GM12873 (cell line): ENCODE data around the gene CBFB.

Source experiments
- CTCF ChIP-seq: IDR thresholded peaks from 2 replicates; pipeline ENCODE4 v1.5.1; 2012; ENCODE audit warnings: low read depth, mild to moderate bottlenecking, moderate library complexity, low read length, control low read depth; ENCODE audit not compliant: insufficient read depth; ENCODE audit errors: missing control alignments

The CBFB gene

GRCh38 chr16:67013823-67014633 is 14.9 kb upstream of the CBFB start:
- peak; percentile 37 for TF ChIP-seq CTCF

GRCh38 chr16:67014634-67015312 is 14.2 kb upstream of the CBFB start:
- TF ChIP-seq CTCF = no peak

GRCh38 chr16:67015313-67015731 is 13.6 kb upstream of the CBFB start:
- no peak for TF ChIP-seq CTCF

GRCh38 chr16:67016143-67016542 is 12.8 kb upstream of the CBFB start:
- no peak for TF ChIP-seq CTCF

- TF ChIP-seq CTCF = no peak
These were observed 12.1 kb upstream of the CBFB start for GRCh38 chr16:67016681-67017420.

GRCh38 chr16:67017421-67017750 is 11.6 kb upstream of the CBFB start:
- no peak for TF ChIP-seq CTCF
